Gastrocnemius medialis (tissue), 4 donors: Measurements from ENCODE around the gene TALDO1.

ENCODE experiments used
- POLR2A ChIP-seq, 2 donors: fragments of 450-650 bp; IDR thresholded peaks; one replicate each; pipeline ENCODE4 v1.6.1; 2017; ENCODE audit warnings: antibody characterized with exemption in 2 of 2, mild to moderate bottlenecking in 2 of 2, moderate library complexity in 2 of 2
- TF ChIP-seq, protein P1 (sequence below), 5 experiments: fragments of 450-650 bp in 3 of 5; fragments of 200-600 bp in 2 of 5; sonication (generic) in 2 of 5; IDR thresholded peaks in 4 of 5; conservative IDR thresholded peaks in 1 of 5; 1 replicate in 4 of 5; 2 replicates in 1 of 5; pipeline ENCODE4 v1.5.1; 2016 to 2019; ENCODE audit warnings: antibody characterized with exemption in 5 of 5, mild to moderate bottlenecking in 3 of 5, moderate library complexity in 3 of 5

GRCh38 chr11:704781-705645 lies 42.3 kb upstream of the TALDO1 start:
- TF ChIP-seq, protein P1, sequence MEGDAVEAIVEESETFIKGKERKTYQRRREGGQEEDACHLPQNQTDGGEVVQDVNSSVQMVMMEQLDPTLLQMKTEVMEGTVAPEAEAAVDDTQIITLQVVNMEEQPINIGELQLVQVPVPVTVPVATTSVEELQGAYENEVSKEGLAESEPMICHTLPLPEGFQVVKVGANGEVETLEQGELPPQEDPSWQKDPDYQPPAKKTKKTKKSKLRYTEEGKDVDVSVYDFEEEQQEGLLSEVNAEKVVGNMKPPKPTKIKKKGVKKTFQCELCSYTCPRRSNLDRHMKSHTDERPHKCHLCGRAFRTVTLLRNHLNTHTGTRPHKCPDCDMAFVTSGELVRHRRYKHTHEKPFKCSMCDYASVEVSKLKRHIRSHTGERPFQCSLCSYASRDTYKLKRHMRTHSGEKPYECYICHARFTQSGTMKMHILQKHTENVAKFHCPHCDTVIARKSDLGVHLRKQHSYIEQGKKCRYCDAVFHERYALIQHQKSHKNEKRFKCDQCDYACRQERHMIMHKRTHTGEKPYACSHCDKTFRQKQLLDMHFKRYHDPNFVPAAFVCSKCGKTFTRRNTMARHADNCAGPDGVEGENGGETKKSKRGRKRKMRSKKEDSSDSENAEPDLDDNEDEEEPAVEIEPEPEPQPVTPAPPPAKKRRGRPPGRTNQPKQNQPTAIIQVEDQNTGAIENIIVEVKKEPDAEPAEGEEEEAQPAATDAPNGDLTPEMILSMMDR (IDR thresholded peaks at IDR 0.05 in 4 of 5, conservative IDR thresholded peaks at IDR 0.05 in 1 of 5), result no peak
- TF ChIP-seq POLR2A (IDR thresholded peaks at IDR 0.05), result no peak
